Fibroblast of lung (primary cell): ENCODE results near the gene TJP1. TPM values are rescaled to one million over a fixed set of nuclear protein-coding genes. Genes with fewer than 3 reads are reported as not detected.
"Not testable (repeated sequence)": the region's sequence is repeated elsewhere in the genome, so short reads cannot be mapped to it uniquely, and the experiment has no call there.

Experiments used
- DNase-seq, 2 donors: peaks; one replicate each; pipeline versions ENCODE4 v3.0.0 to v3.0.0-alpha.2; 2010; ENCODE audit warnings: low read depth in 2 of 2
- H2AFZ ChIP-seq: 2 replicates; pipeline ENCODE4 v1.5.1; 2012; ENCODE audit warnings: low read length, control low read depth, inconsistent platforms
- H3K27ac ChIP-seq: 2 replicates; pipeline ENCODE4 v1.5.1; 2011; ENCODE audit warnings: low read length, control low read depth; ENCODE audit not compliant: insufficient read depth
- H3K27me3 ChIP-seq: 2 replicates; pipeline ENCODE4 v1.5.1; 2011; ENCODE audit warnings: mild to moderate bottlenecking, low read length; ENCODE audit not compliant: control insufficient read depth, insufficient read depth
- H3K36me3 ChIP-seq: 2 replicates; pipeline ENCODE4 v1.5.1; 2011; ENCODE audit warnings: low read length; ENCODE audit not compliant: control insufficient read depth, insufficient read depth
- H3K4me1 ChIP-seq: 2 replicates; pipeline ENCODE4 v1.5.1; 2011; ENCODE audit warnings: low read length; ENCODE audit not compliant: control insufficient read depth, insufficient read depth; ENCODE audit errors: extremely low read depth
- H3K4me2 ChIP-seq: 2 replicates; pipeline ENCODE4 v1.5.1; 2011; ENCODE audit warnings: low read length, control low read depth; ENCODE audit not compliant: insufficient read depth; ENCODE audit errors: extremely low read depth
- H3K4me3 ChIP-seq, 4 experiments: fragments of 200-600 bp in 1 of 4; sonication (generic) in 1 of 4; replicated peaks in 1 of 4; 2 replicates each; pipeline ENCODE4 v1.5.1; 2011 to 2016; ENCODE audit warnings: low read length in 4 of 4, low read depth in 3 of 4, mild to moderate bottlenecking in 3 of 4, control low read depth in 2 of 4, inconsistent platforms in 1 of 4, mixed read lengths in 1 of 4; ENCODE audit not compliant: insufficient read depth in 1 of 4; ENCODE audit errors: control extremely low read depth in 1 of 4
- H3K79me2 ChIP-seq: 2 replicates; pipeline ENCODE4 v1.5.1; 2012; ENCODE audit warnings: mild to moderate bottlenecking, low read length, inconsistent platforms; ENCODE audit not compliant: control insufficient read depth, insufficient read depth
- H3K9ac ChIP-seq: 2 replicates; pipeline ENCODE4 v1.5.1; 2011; ENCODE audit warnings: mild to moderate bottlenecking, low read length, control low read depth; ENCODE audit not compliant: insufficient read depth
- H3K9me3 ChIP-seq: 2 replicates; pipeline ENCODE4 v1.5.1; 2012; ENCODE audit warnings: low read depth, low read length; ENCODE audit not compliant: control insufficient read depth, insufficient read depth
- H4K20me1 ChIP-seq: 2 replicates; pipeline ENCODE4 v1.5.1; 2011; ENCODE audit warnings: low read length; ENCODE audit not compliant: control insufficient read depth, insufficient read depth; ENCODE audit errors: extremely low read depth
- EZH2 ChIP-seq: IDR thresholded peaks from 2 replicates; pipeline ENCODE4 v1.5.1; 2012; ENCODE audit warnings: low read length, control low read depth, mild to moderate bottlenecking; ENCODE audit errors: missing control alignments
- polyA plus RNA-seq, 2 donors: library from polyadenylated mRNA; depleted of rRNA in 1 of 2; stranded (reverse) in 1 of 2; unstranded in 1 of 2; fragments of >200 nt; gene quantifications; 2 replicates each; pipeline ENCODE4 v1.2.1, GENCODE V29; 2011 to 2012; ENCODE audit warnings: missing spikeins in 1 of 2
- total RNA-seq: library from RNA; depleted of rRNA; stranded (reverse); fragments of >200 nt; gene quantifications from 2 replicates; pipeline ENCODE4 v1.2.1, GENCODE V29; 2014
- TF ChIP-seq, protein P1 (sequence below), 2 donors: IDR thresholded peaks in 1 of 2; conservative IDR thresholded peaks in 1 of 2; 1 replicate in 1 of 2; 2 replicates in 1 of 2; pipeline ENCODE4 v1.5.1; 2011 to 2012; ENCODE audit warnings: low read length in 2 of 2, control low read depth in 1 of 2, inconsistent platforms in 1 of 2, low read depth in 1 of 2, mild to moderate bottlenecking in 1 of 2

Gene TJP1
- total and polyA plus RNA-seq, 2 donors (not counting 1 experiment from before 2014, with no cell fraction given): 53.7 to 110 TPM

DNA sequence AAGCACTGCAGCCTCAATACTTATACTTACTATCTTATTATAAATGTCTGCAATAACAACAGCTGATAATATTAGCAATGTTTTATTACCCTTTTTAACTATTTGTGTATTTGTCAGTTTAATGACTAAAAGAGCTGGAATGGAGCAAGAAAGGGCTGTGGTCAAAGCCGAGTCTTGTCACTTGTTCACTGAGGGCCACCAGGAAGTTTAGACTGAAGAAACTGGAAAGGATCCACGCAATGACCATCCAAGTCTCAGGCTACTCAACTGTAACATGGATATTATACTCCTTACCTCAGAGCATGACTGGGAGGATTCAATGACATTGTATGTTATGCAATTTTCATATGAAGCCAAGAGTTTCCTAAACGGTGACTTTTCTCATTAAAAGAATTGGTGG is 90.4 kb downstream of the TJP1 start:
- H3K36me3 ChIP-seq: peaks cover 2% of the 10 kb centered on the region

DNA sequence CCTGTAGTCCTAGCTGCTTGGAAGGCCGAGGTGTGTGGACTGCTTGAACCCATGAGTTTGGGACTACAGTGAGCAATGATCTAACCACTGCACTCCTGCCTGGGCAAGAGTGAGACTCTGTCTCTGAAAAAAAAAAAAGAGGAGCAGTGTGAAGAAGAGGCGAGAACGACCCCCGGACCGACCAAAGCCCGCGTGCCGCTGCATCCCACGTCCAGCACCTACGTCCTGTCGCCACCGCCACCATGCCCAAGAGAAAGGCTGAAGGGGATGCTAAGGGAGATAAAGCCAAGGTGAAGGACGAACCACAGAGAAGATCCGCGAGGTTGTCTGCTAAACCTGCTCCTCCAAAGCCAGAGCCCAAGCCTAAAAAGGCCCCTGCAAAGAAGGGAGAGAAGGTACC is 91.8 kb downstream of the TJP1 start:
- not testable (repeated sequence) for H3K4me2 ChIP-seq, H3K9me3 ChIP-seq, H3K27me3 ChIP-seq, H3K36me3 ChIP-seq, H3K4me1 ChIP-seq, DNase-seq, H2AFZ ChIP-seq, H4K20me1 ChIP-seq, H3K79me2 ChIP-seq, H3K4me3 ChIP-seq, H3K27ac ChIP-seq, H3K9ac ChIP-seq

More for the DNA sequence above, 90.4 kb downstream of the TJP1 start:
- DNase-seq: no peak
- H3K79me2 ChIP-seq: no peaks in the 10 kb centered on the region
- TF ChIP-seq, protein P1, sequence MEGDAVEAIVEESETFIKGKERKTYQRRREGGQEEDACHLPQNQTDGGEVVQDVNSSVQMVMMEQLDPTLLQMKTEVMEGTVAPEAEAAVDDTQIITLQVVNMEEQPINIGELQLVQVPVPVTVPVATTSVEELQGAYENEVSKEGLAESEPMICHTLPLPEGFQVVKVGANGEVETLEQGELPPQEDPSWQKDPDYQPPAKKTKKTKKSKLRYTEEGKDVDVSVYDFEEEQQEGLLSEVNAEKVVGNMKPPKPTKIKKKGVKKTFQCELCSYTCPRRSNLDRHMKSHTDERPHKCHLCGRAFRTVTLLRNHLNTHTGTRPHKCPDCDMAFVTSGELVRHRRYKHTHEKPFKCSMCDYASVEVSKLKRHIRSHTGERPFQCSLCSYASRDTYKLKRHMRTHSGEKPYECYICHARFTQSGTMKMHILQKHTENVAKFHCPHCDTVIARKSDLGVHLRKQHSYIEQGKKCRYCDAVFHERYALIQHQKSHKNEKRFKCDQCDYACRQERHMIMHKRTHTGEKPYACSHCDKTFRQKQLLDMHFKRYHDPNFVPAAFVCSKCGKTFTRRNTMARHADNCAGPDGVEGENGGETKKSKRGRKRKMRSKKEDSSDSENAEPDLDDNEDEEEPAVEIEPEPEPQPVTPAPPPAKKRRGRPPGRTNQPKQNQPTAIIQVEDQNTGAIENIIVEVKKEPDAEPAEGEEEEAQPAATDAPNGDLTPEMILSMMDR (conservative IDR thresholded peaks at IDR 0.05 in 1 of 2, IDR thresholded peaks at IDR 0.05 in 1 of 2; ENCODE audit: low read depth in 1 of 2, low read length in 2 of 2): no peak
- no peak for TF ChIP-seq EZH2
- no peaks in the 10 kb centered on the region for H3K9me3 ChIP-seq
- no peak overlapping the region for H3K27ac ChIP-seq
- no peaks in the 10 kb centered on the region for H4K20me1 ChIP-seq
- H3K27me3 ChIP-seq: no peaks in the 10 kb centered on the region
- H3K9ac ChIP-seq: no peak overlapping the region
- H2AFZ ChIP-seq: no peak overlapping the region
- peaks cover 5% of the 10 kb centered on the region for H3K4me1 ChIP-seq
- no peak overlapping the region for H3K4me2 ChIP-seq
- no peak overlapping the region for H3K4me3 ChIP-seq

DNA sequence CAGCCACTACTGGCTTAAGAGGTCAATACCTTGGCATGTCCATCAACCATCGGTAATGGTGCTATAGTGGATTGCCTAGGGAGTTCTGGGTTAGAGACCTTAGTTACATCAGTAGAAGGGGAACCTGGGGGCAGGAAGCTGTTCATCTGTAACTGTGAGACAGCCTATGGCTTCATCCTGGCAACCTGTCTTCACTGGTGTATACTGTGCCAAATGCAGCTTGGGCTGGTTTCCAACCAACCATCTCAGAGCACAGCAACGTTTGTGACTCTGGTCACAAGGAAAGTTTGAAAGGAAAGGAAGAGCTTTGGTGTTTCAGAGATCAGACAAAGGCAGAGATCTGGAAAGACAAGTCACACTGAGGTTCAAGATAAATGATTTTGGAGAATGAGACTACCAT is 93.8 kb downstream of the TJP1 start:
- H3K4me1 ChIP-seq: no peaks in the 10 kb centered on the region
- peaks cover 7% of the 10 kb centered on the region for H3K36me3 ChIP-seq
- no peak overlapping the region for H3K27ac ChIP-seq
- H3K4me3 ChIP-seq: no peak overlapping the region
- H3K27me3 ChIP-seq: no peaks in the 10 kb centered on the region
- no peak overlapping the region for H2AFZ ChIP-seq
- no peak overlapping the region for H3K4me2 ChIP-seq
- TF ChIP-seq EZH2: no peak
- TF ChIP-seq, protein P1 (conservative IDR thresholded peaks at IDR 0.05 in 1 of 2, IDR thresholded peaks at IDR 0.05 in 1 of 2; ENCODE audit: low read depth in 1 of 2, low read length in 2 of 2): no peak
- H3K79me2 ChIP-seq: no peaks in the 10 kb centered on the region
- no peak overlapping the region for H3K9ac ChIP-seq
- DNase-seq: no peak
- no peaks in the 10 kb centered on the region for H3K9me3 ChIP-seq
- H4K20me1 ChIP-seq: no peaks in the 10 kb centered on the region
